ENCODE data around the gene HAGHL.

HAGHL gene

GRCh38 chr16:719815-720446, 7.0 kb upstream of the HAGHL start:
- DNase-seq = peak in 6 of 56 donors; percentile 16 to 66 (median 56)

GRCh38 chr16:720447-720989, 6.4 kb upstream of the HAGHL start:
- DNase-seq = peak in 45 of 56 donors; percentile 40 to 82 (median 67)

GRCh38 chr16:720990-721764, 5.7 kb upstream of the HAGHL start, which contains the start of gene ANTKMT:
ANTKMT (plus strand) TSS chr16:721146; CDS start chr16:721275, 129 bp downstream.
- peak in 49 of 56 donors; percentile 28 to 88 (median 70) for DNase-seq

- no peak for DNase-seq
Measured at GRCh38 chr16:721765-722540, 5.0 kb upstream of the HAGHL start.

- DNase-seq = no peak
Measured at GRCh38 chr16:722835-723633, 3.9 kb upstream of the HAGHL start.

GRCh38 chr16:723695-724094, 3.2 kb upstream of the HAGHL start:
- DNase-seq = no peak

- no peak for DNase-seq
Measured at GRCh38 chr16:724188-725040, 2.5 kb upstream of the HAGHL start.

GRCh38 chr16:725041-725376, 1.9 kb upstream of the HAGHL start:
- no peak for DNase-seq

GRCh38 chr16:725463-726187, 1.3 kb upstream of the HAGHL start:
- no peak for DNase-seq

GRCh38 chr16:726188-726437, 793 bp upstream of the HAGHL start:
- no peak for DNase-seq

GRCh38 chr16:727291-727977, 528 bp downstream of the HAGHL start:
- DNase-seq = no peak

GRCh38 chr16:728131-728889, 1.4 kb downstream of the HAGHL start:
- peak in 33 of 56 donors; percentile 11 to 75 (median 59) for DNase-seq

- peak in 7 of 56 donors; percentile 32 to 56 (median 42) for DNase-seq
Measured at GRCh38 chr16:728890-729744, 2.2 kb downstream of the HAGHL start.

GRCh38 chr16:729768-730665, 3.1 kb downstream of the HAGHL start:
- DNase-seq = no peak

- no peak for DNase-seq
Measured at GRCh38 chr16:730666-731509, 4.0 kb downstream of the HAGHL start.
